ENCODE measurements around the gene MAPKAPK2. TPM values are rescaled to one million over a fixed set of nuclear protein-coding genes. Genes with fewer than 3 reads are reported as not detected.

MAPKAPK2 gene
- total RNA-seq, 1 experiment from 2014 or later = 54.9 TPM

GRCh38 chr1:206664740-206665139 is 20.0 kb upstream of the MAPKAPK2 start (continued):
- TF ChIP-seq USF1 (CRISPR knock-in tag; IDR thresholded peaks at IDR 0.05) (no peak), ETV6 (CRISPR knock-in tag; IDR thresholded peaks at IDR 0.05) (no peak), ZNF317 (CRISPR knock-in tag; IDR thresholded peaks at IDR 0.05; ENCODE audit: borderline replicate concordance, low read depth) (no peak), ZNF423 (CRISPR knock-in tag; IDR thresholded peaks at IDR 0.05) (no peak), GABPB1 (CRISPR knock-in tag; IDR thresholded peaks at IDR 0.05) (no peak), E2F5 (CRISPR knock-in tag; IDR thresholded peaks at IDR 0.05) (no peak), EMX1 (CRISPR knock-in tag; IDR thresholded peaks at IDR 0.05) (no peak), ZNF671 (CRISPR knock-in tag; IDR thresholded peaks at IDR 0.05) (no peak), FOXJ3 (CRISPR knock-in tag; IDR thresholded peaks at IDR 0.05; ENCODE audit: borderline replicate concordance) (no peak), ZNF121 (CRISPR knock-in tag; IDR thresholded peaks at IDR 0.05) (no peak)

DNA sequence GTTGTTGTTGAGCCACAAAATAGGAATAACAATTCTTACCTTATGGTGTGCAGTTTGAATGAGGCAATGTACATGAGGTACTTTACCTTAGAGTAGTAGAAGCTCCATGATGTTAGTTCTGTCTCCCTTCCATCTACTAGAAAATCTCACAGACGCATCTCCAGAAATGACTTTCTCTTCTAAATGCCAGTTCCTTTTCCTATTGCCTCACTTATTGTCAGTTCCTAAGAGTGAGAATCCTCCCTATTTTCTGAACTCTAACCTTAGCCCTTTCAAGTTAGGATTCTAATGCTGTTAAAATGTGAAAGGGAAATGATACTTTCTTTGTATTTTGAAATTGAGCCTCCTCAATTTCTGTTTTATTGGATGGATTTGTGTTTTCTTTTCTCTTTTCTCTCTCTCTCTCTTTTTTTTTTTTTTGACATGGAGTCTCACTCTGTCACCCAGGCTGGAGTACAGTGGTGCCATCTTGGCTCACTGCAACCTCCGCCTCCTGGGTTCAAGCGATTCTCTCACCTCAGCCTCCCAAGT is 18.6 kb upstream of the MAPKAPK2 start:
- TF ChIP-seq ZNF263 (CRISPR knock-in tag; IDR thresholded peaks at IDR 0.05; ENCODE audit: low read depth) = no peak
- TF ChIP-seq, protein P1, sequence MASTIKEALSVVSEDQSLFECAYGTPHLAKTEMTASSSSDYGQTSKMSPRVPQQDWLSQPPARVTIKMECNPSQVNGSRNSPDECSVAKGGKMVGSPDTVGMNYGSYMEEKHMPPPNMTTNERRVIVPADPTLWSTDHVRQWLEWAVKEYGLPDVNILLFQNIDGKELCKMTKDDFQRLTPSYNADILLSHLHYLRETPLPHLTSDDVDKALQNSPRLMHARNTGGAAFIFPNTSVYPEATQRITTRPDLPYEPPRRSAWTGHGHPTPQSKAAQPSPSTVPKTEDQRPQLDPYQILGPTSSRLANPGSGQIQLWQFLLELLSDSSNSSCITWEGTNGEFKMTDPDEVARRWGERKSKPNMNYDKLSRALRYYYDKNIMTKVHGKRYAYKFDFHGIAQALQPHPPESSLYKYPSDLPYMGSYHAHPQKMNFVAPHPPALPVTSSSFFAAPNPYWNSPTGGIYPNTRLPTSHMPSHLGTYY (CRISPR knock-in tag; IDR thresholded peaks at IDR 0.05) = no peak
- TF ChIP-seq ATF2 (CRISPR knock-in tag; IDR thresholded peaks at IDR 0.05; ENCODE audit: borderline replicate concordance, low read depth) = no peak
- TF ChIP-seq, protein P2, sequence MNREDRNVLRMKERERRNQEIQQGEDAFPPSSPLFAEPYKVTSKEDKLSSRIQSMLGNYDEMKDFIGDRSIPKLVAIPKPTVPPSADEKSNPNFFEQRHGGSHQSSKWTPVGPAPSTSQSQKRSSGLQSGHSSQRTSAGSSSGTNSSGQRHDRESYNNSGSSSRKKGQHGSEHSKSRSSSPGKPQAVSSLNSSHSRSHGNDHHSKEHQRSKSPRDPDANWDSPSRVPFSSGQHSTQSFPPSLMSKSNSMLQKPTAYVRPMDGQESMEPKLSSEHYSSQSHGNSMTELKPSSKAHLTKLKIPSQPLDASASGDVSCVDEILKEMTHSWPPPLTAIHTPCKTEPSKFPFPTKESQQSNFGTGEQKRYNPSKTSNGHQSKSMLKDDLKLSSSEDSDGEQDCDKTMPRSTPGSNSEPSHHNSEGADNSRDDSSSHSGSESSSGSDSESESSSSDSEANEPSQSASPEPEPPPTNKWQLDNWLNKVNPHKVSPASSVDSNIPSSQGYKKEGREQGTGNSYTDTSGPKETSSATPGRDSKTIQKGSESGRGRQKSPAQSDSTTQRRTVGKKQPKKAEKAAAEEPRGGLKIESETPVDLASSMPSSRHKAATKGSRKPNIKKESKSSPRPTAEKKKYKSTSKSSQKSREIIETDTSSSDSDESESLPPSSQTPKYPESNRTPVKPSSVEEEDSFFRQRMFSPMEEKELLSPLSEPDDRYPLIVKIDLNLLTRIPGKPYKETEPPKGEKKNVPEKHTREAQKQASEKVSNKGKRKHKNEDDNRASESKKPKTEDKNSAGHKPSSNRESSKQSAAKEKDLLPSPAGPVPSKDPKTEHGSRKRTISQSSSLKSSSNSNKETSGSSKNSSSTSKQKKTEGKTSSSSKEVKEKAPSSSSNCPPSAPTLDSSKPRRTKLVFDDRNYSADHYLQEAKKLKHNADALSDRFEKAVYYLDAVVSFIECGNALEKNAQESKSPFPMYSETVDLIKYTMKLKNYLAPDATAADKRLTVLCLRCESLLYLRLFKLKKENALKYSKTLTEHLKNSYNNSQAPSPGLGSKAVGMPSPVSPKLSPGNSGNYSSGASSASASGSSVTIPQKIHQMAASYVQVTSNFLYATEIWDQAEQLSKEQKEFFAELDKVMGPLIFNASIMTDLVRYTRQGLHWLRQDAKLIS (CRISPR knock-in tag; IDR thresholded peaks at IDR 0.05; ENCODE audit: borderline replicate concordance) = no peak
- no peak for TF ChIP-seq ATF1 (CRISPR knock-in tag; IDR thresholded peaks at IDR 0.05)
- no peak for TF ChIP-seq HMGA2 (CRISPR knock-in tag; IDR thresholded peaks at IDR 0.05)
- no peak for TF ChIP-seq ZBTB21 (CRISPR knock-in tag; IDR thresholded peaks at IDR 0.05; ENCODE audit: borderline replicate concordance)
- TF ChIP-seq RORB (CRISPR knock-in tag; IDR thresholded peaks at IDR 0.05) = no peak
- no peak for TF ChIP-seq PRRX2 (CRISPR knock-in tag; IDR thresholded peaks at IDR 0.05)
- TF ChIP-seq ZBTB43 (CRISPR knock-in tag; IDR thresholded peaks at IDR 0.05) = no peak
- no peak for TF ChIP-seq GABPB1 (CRISPR knock-in tag; IDR thresholded peaks at IDR 0.05)
- TF ChIP-seq RELA (CRISPR knock-in tag; IDR thresholded peaks at IDR 0.05; ENCODE audit: borderline replicate concordance) = no peak
- no peak for TF ChIP-seq FOXK1 (CRISPR knock-in tag; IDR thresholded peaks at IDR 0.05)
- TF ChIP-seq, protein P3, sequence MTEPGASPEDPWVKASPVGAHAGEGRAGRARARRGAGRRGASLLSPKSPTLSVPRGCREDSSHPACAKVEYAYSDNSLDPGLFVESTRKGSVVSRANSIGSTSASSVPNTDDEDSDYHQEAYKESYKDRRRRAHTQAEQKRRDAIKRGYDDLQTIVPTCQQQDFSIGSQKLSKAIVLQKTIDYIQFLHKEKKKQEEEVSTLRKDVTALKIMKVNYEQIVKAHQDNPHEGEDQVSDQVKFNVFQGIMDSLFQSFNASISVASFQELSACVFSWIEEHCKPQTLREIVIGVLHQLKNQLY (CRISPR knock-in tag; IDR thresholded peaks at IDR 0.05) = no peak
- TF ChIP-seq, protein P4, sequence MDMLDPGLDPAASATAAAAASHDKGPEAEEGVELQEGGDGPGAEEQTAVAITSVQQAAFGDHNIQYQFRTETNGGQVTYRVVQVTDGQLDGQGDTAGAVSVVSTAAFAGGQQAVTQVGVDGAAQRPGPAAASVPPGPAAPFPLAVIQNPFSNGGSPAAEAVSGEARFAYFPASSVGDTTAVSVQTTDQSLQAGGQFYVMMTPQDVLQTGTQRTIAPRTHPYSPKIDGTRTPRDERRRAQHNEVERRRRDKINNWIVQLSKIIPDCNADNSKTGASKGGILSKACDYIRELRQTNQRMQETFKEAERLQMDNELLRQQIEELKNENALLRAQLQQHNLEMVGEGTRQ (CRISPR knock-in tag; IDR thresholded peaks at IDR 0.05) = no peak
- TF ChIP-seq NFATC4 (CRISPR knock-in tag; IDR thresholded peaks at IDR 0.05) = no peak
- TF ChIP-seq USF1 (CRISPR knock-in tag; IDR thresholded peaks at IDR 0.05) = no peak
- no peak for TF ChIP-seq ZNF138 (CRISPR knock-in tag; conservative IDR thresholded peaks at IDR 0.05)
- CTCF ChIA-PET = interaction anchor here (0.7 to 20.5 kb wide), 4 partner anchors 7 to 213 kb away, joined by 3 to 659 read pairs (median 25); partner anchors contain the start of genes DYRK3 and EIF2D
- POLR2A ChIA-PET = no interaction called here
- no peak for DNase-seq (ENCODE audit: low spot score)
- Mint-ChIP-seq H3K4me3 (no peak overlapping the region), H3K4me1 (peaks cover 16% of the 10 kb centered on the region), H3K9me3 (no peaks in the 10 kb centered on the region), H3K36me3 (no peaks in the 10 kb centered on the region), H3K27me3 (ENCODE audit: low read depth) (peaks cover 24% of the 10 kb centered on the region), H3K27ac (no peak overlapping the region)
- ATAC-seq = no peak
